Endothelial cell of hepatic sinusoid (primary cell): ENCODE measurements around the gene ERLIN1.
"Not testable (repeated sequence)": the region's sequence is repeated elsewhere in the genome, so short reads cannot be mapped to it uniquely, and the experiment has no call there.

Experiments
- in situ Hi-C: cut with HindIII; loops from 2 replicates; pipeline ENCODE4 v1.10.0; 2017; ENCODE audit warnings: low sequenced_read_pairs

Gene ERLIN1

DNA sequence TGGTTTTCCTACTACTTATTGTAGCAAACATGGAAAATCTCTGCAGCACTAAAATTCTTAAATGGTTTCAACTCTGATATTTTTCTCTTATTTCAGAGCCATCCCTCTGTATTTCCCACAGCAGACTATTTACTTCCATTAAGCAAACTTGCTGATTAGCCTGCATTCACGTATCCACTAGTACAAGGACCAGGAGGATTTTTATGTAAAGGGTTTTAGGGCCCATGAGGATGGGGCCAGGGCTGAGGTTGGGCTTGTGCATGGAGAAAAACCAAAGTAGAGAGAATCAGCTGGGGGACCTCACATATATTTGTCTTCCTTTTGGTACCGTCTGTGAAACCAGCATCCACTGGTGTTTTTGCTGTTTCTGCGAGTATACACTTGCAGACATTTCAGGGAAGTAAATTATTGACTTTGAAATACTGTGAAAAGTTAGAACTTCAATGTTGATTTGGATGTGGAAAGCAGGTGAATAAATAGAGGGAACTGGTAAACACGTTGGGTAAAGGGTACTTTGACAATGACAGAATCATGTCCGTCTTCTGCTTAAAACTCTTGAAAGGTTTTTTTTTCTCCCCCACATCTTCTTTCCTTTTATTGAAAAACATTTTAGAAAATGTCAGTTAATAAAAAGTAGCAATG lies 44.3 kb downstream of the ERLIN1 start:
- in situ Hi-C loops: no loop called here

DNA sequence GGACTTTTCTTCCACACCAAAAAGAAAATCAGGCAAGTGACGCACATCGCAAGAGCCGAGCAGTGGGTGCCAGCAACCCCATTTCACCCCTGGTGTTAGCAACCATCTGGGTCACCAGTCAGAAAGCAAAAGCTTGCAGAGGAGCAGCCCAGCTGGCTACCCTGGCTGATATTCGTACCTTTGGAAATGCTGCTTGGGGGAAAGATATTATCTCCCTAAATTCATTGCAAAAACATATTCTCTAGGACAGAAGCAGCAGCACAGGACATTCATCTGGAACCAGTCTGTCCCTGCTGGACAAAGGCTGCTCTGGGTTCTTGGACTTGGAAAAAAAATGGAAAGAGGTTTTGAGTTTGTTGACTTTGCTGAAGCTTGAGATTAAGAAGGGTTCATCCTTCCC lies 45.8 kb downstream of the ERLIN1 start:
- in situ Hi-C loops: no loop called here

- in situ Hi-C loops: no loop called here
These were observed 46.8 kb downstream of the ERLIN1 start for GRCh38 chr10:100138921-100139496.

DNA sequence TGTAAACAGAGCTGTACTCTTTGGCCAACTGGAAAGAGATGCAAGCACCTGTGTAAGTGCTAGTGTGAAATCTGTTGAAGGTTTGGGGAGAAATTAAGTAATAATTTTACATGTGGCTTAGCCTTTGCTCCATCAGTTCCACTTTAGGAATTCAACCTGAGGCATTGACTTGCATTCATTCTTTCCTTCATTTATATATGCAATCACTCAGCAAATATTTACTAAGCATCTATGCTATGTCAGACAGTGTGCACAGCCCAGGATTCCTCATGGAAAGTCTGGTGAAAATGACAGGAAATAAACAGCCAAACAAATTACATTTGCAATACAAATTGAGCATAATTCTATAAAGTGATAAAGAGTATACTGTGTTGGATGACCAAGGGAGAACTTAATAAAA lies 50.3 kb downstream of the ERLIN1 start:
- in situ Hi-C loops: no loop called here

- in situ Hi-C loops: loop anchor here (5.0 kb wide), 2 partner anchors 38 to 56 kb away; no protein-coding TSS in a partner anchor
These were observed 52.0 kb downstream of the ERLIN1 start for GRCh38 chr10:100133801-100134200.

GRCh38 chr10:100132427-100132826 lies 53.4 kb downstream of the ERLIN1 start:
- in situ Hi-C loops: loop anchor here (5.0 kb wide), 2 partner anchors 40 to 55 kb away; no protein-coding TSS in a partner anchor

- in situ Hi-C loops: loop anchor here (5.0 kb wide), 2 partner anchors 41 to 54 kb away; no protein-coding TSS in a partner anchor
These were observed 54.3 kb downstream of the ERLIN1 start for GRCh38 chr10:100131571-100131970.

DNA sequence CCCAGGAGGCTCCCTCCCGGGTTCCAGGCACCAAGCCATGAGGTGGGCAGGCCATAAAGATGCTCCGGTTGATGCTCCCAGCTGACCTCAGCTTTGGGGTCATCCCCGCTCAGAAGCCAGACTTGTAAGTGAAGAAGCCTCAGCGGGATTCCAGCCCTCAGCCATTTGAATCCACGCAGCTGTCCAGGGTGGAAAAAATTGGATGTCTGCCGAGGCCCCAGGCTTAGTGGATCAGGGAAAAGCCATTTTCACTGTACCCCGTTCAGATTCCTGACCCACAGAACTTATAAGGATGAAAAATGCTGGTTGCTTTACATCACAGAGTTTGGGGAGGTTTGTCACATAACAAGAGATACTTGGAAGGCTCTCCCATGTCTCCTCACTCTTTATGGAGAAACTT lies 55.0 kb downstream of the ERLIN1 start:
- in situ Hi-C loops: loop anchor here (5.0 kb wide), 2 partner anchors 41 to 54 kb away; no protein-coding TSS in a partner anchor

GRCh38 chr10:100129424-100129823 lies 56.4 kb downstream of the ERLIN1 start:
- in situ Hi-C loops: no loop called here

GRCh38 chr10:100128951-100129350 lies 56.9 kb downstream of the ERLIN1 start:
- in situ Hi-C loops: no loop called here

DNA sequence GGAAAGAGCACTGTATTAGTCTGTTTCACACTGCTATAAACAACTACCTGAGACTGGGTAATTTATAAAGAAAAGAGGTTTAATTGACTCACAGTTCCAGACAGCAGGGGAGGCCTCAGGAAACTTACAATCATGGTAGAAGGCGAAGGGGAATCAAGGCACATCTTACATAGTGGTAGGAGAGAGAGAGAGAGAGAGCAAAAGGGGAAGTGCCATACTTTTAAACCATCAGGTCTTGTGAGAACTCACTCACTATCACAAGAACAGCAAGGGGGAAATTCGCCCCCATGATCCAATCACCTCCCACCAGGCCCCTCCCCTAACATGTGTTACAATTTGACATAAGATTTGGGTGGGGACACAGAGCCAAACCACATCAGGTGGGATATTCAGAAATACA lies 60.5 kb downstream of the ERLIN1 start:
- in situ Hi-C loops: not testable (repeated sequence)

DNA sequence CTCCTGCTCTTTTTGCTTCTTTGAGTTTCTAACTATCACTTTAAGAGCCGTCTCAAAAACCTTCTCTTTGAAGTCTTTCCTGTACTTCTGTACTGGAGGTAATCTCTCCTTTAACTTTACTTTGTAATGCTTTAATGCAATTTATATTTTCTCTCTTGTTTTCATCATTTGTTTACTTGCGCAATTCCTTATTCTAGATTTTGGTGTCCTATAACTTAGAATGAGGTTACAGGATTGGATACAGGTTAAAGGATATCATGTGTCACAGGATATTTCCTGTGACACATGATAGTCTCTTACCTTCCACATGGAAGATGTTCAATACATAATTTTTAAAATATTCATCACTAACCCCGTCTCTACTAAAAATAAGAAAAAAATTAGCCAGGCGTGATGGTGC lies 61.7 kb downstream of the ERLIN1 start:
- in situ Hi-C loops: no loop called here

- in situ Hi-C loops: no loop called here
These were observed 63.0 kb downstream of the ERLIN1 start for GRCh38 chr10:100122780-100123179.

DNA sequence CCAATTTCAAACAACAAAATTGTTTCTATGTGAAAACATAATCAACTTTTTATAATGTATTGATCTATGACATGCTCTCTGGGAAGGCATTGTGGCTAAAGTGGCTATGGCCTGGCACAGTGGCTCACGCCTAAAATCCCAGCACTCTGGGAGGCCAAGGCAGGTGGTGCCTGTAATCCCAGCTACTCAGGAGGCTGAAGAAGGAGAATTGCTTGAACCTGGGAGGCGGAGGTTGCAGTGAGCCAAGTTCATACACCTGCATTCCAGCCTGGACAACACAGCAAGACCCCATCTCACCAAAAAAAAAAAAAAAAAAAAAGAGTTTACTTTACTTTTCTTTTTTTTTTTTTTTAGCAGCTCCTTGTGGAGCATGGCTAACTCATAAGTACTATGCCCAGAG lies 65.3 kb downstream of the ERLIN1 start:
- in situ Hi-C loops: no loop called here

GRCh38 chr10:100119726-100120125 lies 66.1 kb downstream of the ERLIN1 start:
- in situ Hi-C loops: no loop called here

GRCh38 chr10:100114976-100115770 lies 70.7 kb downstream of the ERLIN1 start:
- in situ Hi-C loops: no loop called here

- in situ Hi-C loops: no loop called here
These were observed 71.4 kb downstream of the ERLIN1 start for GRCh38 chr10:100114460-100114859.

DNA sequence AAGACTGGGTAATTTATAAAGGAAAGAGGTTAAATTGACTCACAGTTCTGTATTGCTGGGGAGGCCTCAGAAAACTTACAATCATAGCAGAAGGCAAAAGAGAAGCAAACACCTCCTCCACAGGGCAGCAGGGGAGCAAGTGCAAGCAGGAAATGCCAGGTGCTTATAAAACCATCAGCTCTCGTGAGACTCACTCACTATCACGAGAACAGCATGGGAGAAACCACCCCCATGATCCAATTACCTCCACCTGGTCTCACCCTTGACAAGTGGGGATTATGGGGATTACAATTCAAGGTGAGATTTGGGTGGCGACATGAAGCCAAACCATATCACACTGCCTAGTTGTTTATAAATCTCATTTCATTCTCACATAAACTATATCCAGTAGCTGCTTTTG lies 76.2 kb downstream of the ERLIN1 start:
- in situ Hi-C loops: no loop called here

DNA sequence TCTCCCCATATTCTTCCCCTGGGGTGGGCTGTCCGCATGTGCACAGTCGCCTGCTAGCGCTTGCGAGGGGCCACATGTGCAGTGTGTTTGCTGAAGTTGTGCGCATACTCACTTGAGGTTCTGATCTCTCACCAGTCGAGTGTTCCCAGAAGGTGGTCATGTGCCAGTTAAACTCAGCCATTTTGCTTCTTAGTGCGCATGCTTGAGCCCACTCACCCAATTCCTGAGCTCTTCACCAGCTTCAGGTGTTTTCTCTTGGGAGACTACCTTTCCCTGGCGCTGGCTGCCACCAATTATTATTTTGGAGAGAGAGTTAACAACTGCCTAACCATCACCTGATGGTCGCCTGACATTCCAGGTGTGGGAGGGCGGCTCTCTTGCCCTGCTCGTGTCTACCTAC lies 79.0 kb downstream of the ERLIN1 start:
- in situ Hi-C loops: no loop called here

GRCh38 chr10:100104300-100104699 lies 81.5 kb downstream of the ERLIN1 start:
- in situ Hi-C loops: no loop called here

DNA sequence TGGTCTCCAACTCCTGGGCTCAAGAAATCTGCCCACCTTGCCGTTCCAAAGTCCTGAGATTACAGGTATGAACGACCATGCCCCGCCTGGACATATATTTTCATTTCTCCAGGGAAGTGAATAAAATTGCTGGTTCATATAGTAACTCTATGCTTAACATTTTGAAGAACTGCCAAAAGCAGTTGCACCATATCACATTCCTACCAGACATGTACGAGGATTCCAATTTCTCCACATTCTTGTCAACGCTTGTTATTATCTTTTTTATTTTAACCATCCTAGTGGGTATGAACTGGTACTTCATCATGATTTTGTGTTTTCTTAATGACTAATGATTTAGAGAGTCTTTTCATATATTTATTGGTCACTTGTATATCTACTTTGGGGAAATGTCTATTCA lies 82.2 kb downstream of the ERLIN1 start:
- in situ Hi-C loops: no loop called here
